GM06990 (cell line): ENCODE results near the gene CHIT1.

Experiments used
- DNase-seq: peaks from one replicate; pipeline ENCODE4 v3.0.0-alpha.2; 2011; ENCODE audit not compliant: insufficient read length; ENCODE audit errors: extremely low read depth
- H3K27me3 ChIP-seq: replicated peaks from 2 replicates; pipeline ENCODE4 v1.6.0; 2011; ENCODE audit warnings: low read length; ENCODE audit not compliant: control insufficient read depth, insufficient read depth
- H3K36me3 ChIP-seq: 2 replicates; pipeline ENCODE4 v1.5.1; 2011; ENCODE audit warnings: low read length; ENCODE audit not compliant: control insufficient read depth, insufficient read depth
- H3K4me3 ChIP-seq: replicated peaks from 2 replicates; pipeline ENCODE4 v1.5.1; 2011; ENCODE audit warnings: low read depth, mild to moderate bottlenecking, control low read depth, low read length
- CTCF ChIP-seq: IDR thresholded peaks from 2 replicates; pipeline ENCODE4 v1.5.1; 2011; ENCODE audit warnings: low read length, control low read depth, mild to moderate bottlenecking, inconsistent platforms; ENCODE audit not compliant: insufficient read depth, poor library complexity, severe bottlenecking

Gene CHIT1

DNA sequence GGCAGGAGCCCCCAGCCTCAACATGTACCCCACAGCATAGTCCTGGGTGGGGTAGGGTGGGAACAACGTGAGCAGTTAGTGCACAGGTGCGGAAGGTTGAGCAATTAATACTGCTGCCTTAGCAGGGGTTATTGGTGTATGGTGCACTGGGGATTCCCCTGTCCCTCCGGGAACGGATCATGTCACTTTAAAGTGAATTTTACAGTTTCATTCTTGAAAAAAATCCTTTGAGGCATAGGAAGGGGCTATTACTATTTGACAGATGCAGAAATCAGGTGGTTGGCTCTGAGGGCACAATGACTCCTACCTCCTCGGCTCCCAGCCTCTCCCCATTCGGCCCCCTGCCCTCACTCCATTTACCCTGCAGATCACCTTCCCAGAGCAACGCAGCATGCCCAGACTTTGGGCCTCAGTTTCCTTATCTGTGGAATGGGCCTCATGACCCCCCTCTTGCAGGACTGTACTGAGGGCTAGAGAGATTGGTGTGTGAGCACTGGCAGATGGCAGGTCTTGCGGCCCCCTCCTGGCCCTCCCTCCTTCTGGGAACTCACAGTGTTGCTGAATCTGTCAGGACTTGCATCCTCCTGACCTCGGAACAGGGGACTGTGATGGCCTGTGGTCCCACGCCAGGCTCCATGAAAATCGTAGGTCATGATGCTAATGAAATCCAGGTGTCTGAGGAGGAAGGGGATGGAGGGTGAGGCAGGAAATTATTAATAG lies 48.7 kb downstream of the CHIT1 start:
- no peak overlapping the region for H3K4me3 ChIP-seq
- no peaks in the 10 kb centered on the region for H3K27me3 ChIP-seq
- no peak for DNase-seq
- no peak for TF ChIP-seq CTCF
- H3K36me3 ChIP-seq = no peaks in the 10 kb centered on the region

DNA sequence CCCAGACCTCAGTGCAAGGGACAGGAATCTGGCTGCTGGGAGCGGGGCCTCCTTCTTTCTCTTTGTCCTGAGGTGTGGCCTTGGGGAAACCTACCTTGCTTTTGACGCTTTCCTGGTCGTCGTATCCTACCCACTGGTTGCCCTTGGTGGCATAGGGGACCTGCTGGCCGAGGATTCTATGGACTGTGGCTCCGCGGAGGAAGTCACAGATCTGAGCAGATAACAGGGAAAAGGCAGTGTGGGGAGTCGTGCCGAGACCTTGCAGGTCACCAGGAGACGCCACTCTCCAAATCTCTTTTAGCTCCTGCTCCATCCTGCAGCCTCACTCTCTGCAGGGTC lies 49.8 kb downstream of the CHIT1 start:
- TF ChIP-seq CTCF = no peak
- no peaks in the 10 kb centered on the region; the same call in 1 of the 2 replicates for H3K27me3 ChIP-seq
- DNase-seq = no peak
- H3K4me3 ChIP-seq = no peak overlapping the region
- no peaks in the 10 kb centered on the region for H3K36me3 ChIP-seq

DNA sequence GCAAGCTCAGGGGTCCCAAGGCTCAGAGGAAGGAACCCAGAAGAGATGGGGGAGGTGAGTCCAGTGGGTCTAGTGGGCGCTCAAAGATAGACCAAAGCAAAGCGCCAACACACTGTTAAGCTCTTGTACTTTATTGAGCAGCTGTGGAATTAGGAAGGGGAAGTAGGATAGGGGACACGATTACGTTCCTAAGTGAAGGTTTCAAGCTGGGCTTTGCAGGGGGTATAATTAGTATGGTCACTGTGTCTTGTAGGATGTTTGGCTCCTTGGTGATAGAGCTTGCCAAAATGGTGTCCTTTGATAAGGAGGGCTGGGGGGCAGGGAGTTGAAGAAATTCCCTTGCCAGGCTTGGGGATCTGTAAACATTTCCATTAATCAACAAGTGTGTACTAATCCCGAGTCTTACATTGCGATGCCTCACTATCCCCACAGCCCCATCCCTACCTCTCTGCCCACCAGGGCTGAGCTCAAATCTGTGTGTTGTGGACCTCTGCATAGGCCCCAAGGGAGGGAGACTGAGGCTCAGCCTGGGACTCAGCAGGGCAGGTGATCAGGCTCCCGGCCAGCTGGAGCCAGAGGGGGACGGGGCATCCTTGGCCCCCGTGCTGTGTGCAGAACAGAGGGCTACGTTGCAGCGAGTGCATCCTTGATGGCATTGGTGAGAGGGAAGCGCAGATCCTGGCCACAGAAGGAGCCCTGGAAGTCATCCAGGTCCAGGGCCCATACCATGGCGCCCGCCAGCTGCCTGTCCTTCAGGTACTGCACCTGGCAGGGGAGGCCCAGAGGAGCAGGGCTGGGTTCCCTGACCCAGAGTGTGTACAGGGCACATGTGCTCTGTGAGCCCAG lies 50.4 kb downstream of the CHIT1 start:
- Histone ChIP-seq H3K27me3 (no peaks in the 10 kb centered on the region; the same call in 1 of the 2 replicates), H3K36me3 (no peaks in the 10 kb centered on the region), H3K4me3 (no peak overlapping the region)
- no peak for DNase-seq
- TF ChIP-seq CTCF = no peak

DNA sequence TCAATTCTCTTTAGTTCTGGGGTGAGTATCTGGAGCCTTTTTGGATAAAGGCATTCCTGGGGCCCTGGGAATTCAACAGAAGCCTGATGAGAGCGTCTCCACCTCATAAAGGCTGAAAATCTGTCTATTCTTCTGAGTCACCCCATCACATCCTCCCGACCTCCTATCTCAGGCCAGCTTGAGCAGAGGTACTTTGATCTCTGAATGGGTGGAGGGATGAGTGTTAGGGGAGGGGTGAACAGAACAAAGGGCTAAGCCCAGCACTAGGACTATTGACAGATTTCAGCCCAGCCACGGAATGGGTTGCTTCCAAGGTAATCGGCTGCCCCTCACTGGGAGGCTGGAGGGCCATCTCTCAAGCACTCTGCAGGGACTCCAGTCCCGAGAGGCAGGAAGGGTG lies 51.4 kb downstream of the CHIT1 start:
- Histone ChIP-seq H3K4me3 (no peak overlapping the region), H3K36me3 (no peaks in the 10 kb centered on the region), H3K27me3 (no peaks in the 10 kb centered on the region; the same call in 1 of the 2 replicates)
- no peak for TF ChIP-seq CTCF
- DNase-seq = no peak

DNA sequence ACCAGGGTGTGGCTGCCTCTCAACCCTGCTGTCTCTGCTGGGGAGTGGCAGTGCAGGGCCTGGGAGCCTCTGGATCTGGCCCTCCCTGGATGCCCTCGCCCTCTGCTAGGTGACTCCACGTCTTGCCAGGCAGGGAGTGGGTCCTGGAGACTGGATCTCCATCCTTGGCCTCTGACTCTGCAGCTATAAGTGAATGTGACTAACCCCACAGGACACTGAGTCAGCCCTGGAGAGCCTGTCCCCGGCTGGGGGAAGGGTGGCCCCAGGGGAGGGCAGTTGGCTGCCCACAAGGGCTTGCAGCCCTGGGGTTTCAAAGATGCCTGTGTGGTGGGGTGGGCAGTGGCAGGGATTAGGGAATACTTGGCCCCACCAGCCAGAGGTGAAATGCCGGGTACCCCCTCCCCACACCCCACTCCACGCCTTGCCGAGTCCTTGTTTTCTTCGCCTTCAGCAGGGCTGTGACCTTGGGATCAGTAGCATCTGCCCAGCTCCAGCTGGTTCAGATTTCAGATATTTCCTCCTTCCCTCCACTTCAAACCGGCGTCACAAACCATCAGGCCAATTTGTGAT lies 51.9 kb downstream of the CHIT1 start:
- Histone ChIP-seq H3K27me3 (no peaks in the 10 kb centered on the region; the same call in 1 of the 2 replicates), H3K36me3 (no peaks in the 10 kb centered on the region), H3K4me3 (no peak overlapping the region)
- no peak for DNase-seq
- TF ChIP-seq CTCF = no peak
